Activated naive CD4-positive, alpha-beta T cell treated with Interleukin-2 at 50 U/mL for 16 hours (primary cell): ENCODE measurements around the gene PRSS12.
A peak's percentile ranks its signal among the peaks of the same experiment; 100 is the strongest.
"Not testable (repeated sequence)": the region's sequence is repeated elsewhere in the genome, so short reads cannot be mapped to it uniquely, and the experiment has no call there.

Experiments used
- DNase-seq: peaks from one replicate; pipeline ENCODE4 v3.0.0-alpha.2; 2020

PRSS12 gene

GRCh38 chr4:118352843-118353533 lies at the start of gene PRSS12:
Gene PRSS12, minus strand, starts transcription at chr4:118353003. Its CDS starts 283 bp downstream, at chr4:118352720.
- peak; percentile 46 for DNase-seq

- no peak for DNase-seq
Measured at GRCh38 chr4:118400356-118400755, 47.6 kb upstream of the PRSS12 start.

GRCh38 chr4:118399883-118400282 lies 47.1 kb upstream of the PRSS12 start:
- DNase-seq, result not testable (repeated sequence)

DNA sequence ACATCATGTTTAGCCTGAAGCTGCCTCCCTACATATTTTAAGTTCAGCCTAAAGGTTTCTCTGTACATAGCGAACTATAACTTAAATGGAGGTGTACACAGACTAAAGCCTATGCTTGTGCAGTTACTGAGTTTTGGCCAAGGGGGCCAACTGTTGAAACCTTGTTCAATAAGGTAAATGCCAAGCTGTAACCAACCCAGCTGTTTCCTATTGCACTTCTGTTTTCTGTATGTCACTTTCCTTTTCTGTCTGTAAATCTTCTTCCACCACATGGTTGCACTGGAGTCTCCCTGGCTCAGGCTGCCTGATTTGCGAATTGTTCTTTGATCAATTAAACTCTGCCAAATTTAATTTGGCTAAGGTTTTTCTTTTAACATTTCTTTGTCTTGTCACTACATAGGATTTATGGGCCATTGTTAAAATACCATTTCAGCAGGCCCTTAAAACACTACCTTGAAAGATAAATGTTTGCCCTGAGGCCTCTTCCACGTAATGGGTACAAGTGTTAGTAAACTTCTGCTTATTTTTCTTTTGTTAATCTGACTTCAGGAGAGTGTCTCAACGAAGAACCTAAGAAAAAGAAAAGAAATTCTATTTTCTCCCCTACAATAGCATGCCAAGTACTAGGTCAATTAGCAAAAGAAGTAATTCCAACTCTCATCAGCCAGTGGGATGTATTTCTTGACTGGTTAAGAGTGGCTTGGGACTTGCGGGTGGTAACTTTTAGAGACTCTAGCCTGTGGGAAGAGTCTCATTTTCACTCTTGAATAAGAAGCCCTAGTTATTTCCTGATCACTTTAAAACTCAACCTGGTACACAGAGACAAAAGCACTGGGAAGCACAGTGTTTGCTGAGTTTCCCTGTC lies 45.7 kb upstream of the PRSS12 start:
- no peak for DNase-seq

DNA sequence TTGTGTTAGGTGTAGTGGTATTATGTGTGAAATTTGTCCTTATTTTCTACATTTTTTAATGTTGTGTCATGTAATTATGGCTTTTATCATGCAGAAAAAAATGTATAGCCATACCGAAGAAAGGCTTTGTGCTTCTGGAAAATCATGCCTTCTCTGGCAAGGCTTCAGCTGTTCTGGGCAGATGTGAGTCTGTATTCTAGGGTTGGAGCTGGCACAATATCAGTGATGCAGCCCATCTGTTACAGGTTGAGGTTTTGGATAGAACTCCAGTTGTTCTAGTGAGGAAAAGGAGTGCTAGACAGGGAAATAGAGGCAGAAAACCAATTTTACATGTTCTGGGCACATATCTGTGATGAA lies 44.8 kb upstream of the PRSS12 start:
- no peak for DNase-seq

- no peak for DNase-seq
Measured at GRCh38 chr4:118396881-118397622, 44.2 kb upstream of the PRSS12 start.

- no peak for DNase-seq
Measured at GRCh38 chr4:118395057-118395644, 42.3 kb upstream of the PRSS12 start.

GRCh38 chr4:118392509-118392908 lies 39.7 kb upstream of the PRSS12 start:
- not testable (repeated sequence) for DNase-seq

- DNase-seq, result no peak
Measured at GRCh38 chr4:118390121-118390520, 37.3 kb upstream of the PRSS12 start.

GRCh38 chr4:118389721-118390120 lies 36.9 kb upstream of the PRSS12 start:
- no peak for DNase-seq

GRCh38 chr4:118388606-118389005 lies 35.8 kb upstream of the PRSS12 start:
- DNase-seq, result no peak

DNA sequence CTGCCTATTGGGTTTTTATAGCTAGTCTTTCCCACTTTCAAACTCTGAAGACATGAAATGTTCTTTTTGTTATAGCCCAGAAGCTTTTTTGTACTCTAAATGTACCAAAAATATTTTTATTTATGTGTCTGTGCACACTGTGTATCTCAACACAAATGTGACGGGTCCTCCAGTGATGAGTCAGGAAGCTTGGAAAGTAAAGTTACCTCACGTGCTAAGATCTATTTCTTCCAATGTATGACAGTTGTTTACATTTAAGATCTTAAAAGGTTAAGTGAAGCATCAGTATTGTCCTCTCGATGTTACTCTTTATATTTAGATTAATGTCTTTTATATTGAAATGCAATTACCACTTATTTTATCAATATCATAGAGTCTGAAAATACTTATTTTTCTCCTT lies 29.1 kb upstream of the PRSS12 start:
- DNase-seq, result no peak

DNA sequence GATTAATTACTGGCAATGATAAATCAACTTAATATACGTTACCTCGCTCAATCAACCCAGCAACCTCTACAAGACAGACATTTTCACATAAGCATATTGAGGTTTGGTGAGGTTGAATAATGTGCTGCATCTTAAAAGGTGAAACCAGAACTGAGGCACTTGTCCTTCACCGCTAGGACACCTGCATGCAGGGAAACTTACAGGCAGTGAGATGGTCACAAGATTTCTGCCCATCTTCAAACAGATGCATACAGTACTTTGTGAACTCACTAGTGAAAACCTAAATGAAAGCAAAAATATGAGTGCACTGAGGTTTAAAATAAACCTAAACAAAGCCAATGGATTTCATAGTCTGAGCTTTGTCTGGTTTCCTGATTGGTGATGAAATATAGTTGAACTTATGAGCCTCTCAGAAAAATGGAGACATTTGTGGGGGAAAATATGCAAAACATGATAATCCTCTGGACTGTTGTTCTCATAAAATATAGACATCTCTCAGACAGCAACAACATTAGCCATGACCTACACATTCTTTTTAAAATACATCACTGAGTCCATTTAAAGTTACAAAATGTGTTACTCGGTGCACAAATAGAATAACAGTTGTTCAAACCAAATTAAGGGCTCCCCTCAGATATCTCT lies 20.9 kb upstream of the PRSS12 start:
- no peak for DNase-seq

GRCh38 chr4:118372251-118372650 lies 19.4 kb upstream of the PRSS12 start:
- DNase-seq, result no peak

GRCh38 chr4:118369231-118369630 lies 16.4 kb upstream of the PRSS12 start:
- DNase-seq, result no peak

DNA sequence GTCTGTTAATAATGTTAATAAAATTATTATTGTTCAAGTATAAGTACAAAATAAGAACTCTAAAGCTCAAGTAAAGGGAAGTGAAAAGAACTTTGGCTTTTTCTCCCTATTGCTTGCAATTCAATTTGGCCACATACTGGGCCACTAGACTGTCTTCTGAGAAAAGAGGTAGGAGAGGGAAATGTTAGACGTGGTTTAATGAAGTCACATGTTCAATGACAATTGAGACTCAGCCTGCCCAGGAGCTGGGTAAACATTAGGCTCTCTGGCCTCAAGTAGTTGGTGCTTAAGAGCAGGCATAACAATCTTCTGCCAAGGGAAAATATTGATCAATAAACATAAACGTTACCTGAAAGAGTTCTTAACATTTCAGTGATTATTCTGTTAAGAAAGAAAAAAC lies 15.1 kb upstream of the PRSS12 start:
- no peak for DNase-seq

- DNase-seq, result no peak
Measured at GRCh38 chr4:118367361-118367760, 14.6 kb upstream of the PRSS12 start.

GRCh38 chr4:118363166-118363565 lies 10.4 kb upstream of the PRSS12 start:
- no peak for DNase-seq

GRCh38 chr4:118361192-118361591 lies 8.4 kb upstream of the PRSS12 start:
- DNase-seq, result no peak

DNA sequence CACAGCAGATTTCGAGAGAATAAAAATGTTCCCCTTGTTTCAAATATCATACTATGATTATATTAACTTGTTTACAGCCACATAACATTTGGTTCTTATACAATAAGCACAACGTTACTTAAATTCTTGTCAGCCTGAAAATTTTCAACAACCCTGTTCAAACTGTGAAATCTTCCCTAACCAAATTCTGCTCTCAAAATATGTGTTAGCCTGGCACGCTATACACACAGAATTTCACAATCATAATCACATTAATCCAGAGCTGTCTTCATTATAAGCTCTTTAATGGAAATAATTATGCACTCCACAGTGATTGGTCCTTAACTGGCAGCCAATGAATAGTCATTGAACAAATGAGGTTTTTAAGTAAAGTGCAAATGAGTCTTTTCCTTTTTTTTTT lies 7.3 kb upstream of the PRSS12 start:
- DNase-seq, result no peak

DNA sequence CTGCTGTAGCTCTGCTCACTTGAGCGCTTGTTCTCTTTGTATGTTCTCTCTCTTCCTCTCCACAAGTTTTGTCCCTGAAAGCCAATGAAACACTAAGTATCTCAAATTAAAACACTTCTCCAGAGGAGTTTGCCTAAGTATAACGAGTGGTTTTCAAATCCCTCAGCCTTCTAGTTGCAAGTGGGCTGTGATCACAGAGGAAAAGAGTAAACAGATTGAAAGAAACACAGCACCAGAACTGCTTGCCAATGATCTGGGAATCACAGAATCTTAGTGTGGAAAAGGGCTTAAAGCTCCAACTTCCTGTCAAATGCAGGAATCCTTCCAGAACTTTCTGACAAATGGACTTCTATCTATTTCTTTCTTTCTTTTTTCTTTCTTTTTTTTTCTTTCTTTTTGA lies 4.8 kb upstream of the PRSS12 start:
- DNase-seq, result no peak

DNA sequence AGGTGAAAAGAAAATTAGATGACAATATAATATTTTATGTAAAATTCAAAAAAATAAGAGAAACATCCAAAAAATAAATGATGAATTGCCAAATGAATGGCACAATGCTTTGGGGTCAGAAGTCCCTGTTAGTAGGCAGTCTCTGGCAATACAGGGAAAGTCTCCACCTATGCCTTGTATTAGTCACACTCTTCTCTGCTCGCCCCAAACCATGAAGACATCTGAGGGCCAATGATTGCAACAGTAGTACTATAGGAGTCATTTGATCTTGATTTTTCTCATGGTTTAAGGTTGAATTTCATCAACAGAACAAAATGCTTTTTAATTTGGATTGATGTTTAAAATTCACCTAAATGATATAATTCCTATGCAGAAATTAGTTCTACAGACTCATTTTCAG lies 3.9 kb upstream of the PRSS12 start:
- DNase-seq, result no peak

DNA sequence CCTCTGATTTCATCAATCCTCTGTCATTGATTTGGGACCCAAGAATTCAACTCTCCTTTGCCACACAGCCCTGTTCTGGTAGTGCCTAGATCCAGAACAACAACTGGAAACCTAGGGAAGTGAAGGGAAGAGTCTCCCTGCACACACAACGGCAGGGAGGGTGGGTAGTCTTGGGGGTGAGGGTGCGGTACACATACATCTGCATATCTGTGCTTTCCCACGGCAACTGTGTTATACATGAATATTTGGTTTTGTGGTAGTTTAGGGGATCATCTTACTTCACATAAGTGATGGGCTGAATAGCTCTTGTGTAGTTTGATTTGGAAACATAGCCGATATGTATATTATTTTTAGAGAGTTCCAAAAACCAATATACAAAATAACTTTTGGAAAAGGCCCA lies 3.3 kb upstream of the PRSS12 start:
- no peak for DNase-seq
